HG03439 (cell line): ENCODE data around the gene TMA7.

ENCODE experiments used
- ATAC-seq: cut with Tn5 transposase; IDR thresholded peaks from one replicate; pipeline ENCODE4 v1.9.1; 2021; ENCODE audit warnings: mild to moderate bottlenecking, moderate library complexity; ENCODE audit not compliant: unreplicated experiment

The TMA7 gene

GRCh38 chr3:48408823-48409281 lies 31.2 kb upstream of the TMA7 start:
- no peak for ATAC-seq

GRCh38 chr3:48409291-48410201 lies 30.5 kb upstream of the TMA7 start:
- ATAC-seq = no peak

GRCh38 chr3:48410205-48411040 lies 29.6 kb upstream of the TMA7 start:
- no peak for ATAC-seq

- ATAC-seq = no peak
These were observed 28.9 kb upstream of the TMA7 start for GRCh38 chr3:48411041-48411588.

GRCh38 chr3:48411606-48412374 lies 28.3 kb upstream of the TMA7 start:
- no peak for ATAC-seq

- ATAC-seq = no peak
These were observed 27.6 kb upstream of the TMA7 start for GRCh38 chr3:48412375-48413001.

- no peak for ATAC-seq
These were observed 27.0 kb upstream of the TMA7 start for GRCh38 chr3:48413086-48413485.

GRCh38 chr3:48413611-48414010 lies 26.4 kb upstream of the TMA7 start:
- ATAC-seq = no peak

- no peak for ATAC-seq
These were observed 25.4 kb upstream of the TMA7 start for GRCh38 chr3:48414376-48415250.

GRCh38 chr3:48415251-48415953 lies 24.7 kb upstream of the TMA7 start:
- no peak for ATAC-seq

GRCh38 chr3:48416091-48416505 lies 24.0 kb upstream of the TMA7 start:
- ATAC-seq = no peak

GRCh38 chr3:48416546-48416945 lies 23.5 kb upstream of the TMA7 start:
- no peak for ATAC-seq

- ATAC-seq = no peak
These were observed 22.4 kb upstream of the TMA7 start for GRCh38 chr3:48417529-48418108.

GRCh38 chr3:48418140-48418539 lies 21.9 kb upstream of the TMA7 start:
- no peak for ATAC-seq

GRCh38 chr3:48418651-48419050 lies 21.4 kb upstream of the TMA7 start:
- no peak for ATAC-seq

- ATAC-seq = no peak
These were observed 20.9 kb upstream of the TMA7 start for GRCh38 chr3:48419149-48419548.

- no peak for ATAC-seq
These were observed 20.5 kb upstream of the TMA7 start for GRCh38 chr3:48419597-48419996.

- no peak for ATAC-seq
These were observed 19.5 kb upstream of the TMA7 start for GRCh38 chr3:48420561-48420960.
